GM21526 (cell line): ENCODE measurements around the gene COQ8B.
A peak's percentile ranks its signal among the peaks of the same experiment; 100 is the strongest.
"Not testable (repeated sequence)": the region's sequence is repeated elsewhere in the genome, so short reads cannot be mapped to it uniquely, and the experiment has no call there.

Experiments
- ATAC-seq: cut with Tn5 transposase; IDR thresholded peaks from one replicate; pipeline ENCODE4 v1.9.1; 2021; ENCODE audit warnings: moderate library complexity; ENCODE audit not compliant: unreplicated experiment, low FRiP score

COQ8B gene

GRCh38 chr19:40672573-40673299, 44.0 kb downstream of the COQ8B start:
- no peak for ATAC-seq

GRCh38 chr19:40672038-40672437, 44.6 kb downstream of the COQ8B start:
- no peak for ATAC-seq

GRCh38 chr19:40671404-40671803, 45.3 kb downstream of the COQ8B start:
- no peak for ATAC-seq

GRCh38 chr19:40668991-40669614, 47.6 kb downstream of the COQ8B start:
- no peak for ATAC-seq

- no peak for ATAC-seq
Measured at GRCh38 chr19:40667602-40668001, 49.1 kb downstream of the COQ8B start.

GRCh38 chr19:40666803-40667438, 49.8 kb downstream of the COQ8B start:
- no peak for ATAC-seq

- no peak for ATAC-seq
Measured at GRCh38 chr19:40663695-40664692, 52.7 kb downstream of the COQ8B start.

- peak; percentile 58 for ATAC-seq
Measured at GRCh38 chr19:40662925-40663694, 53.6 kb downstream of the COQ8B start.

- ATAC-seq, result no peak
Measured at GRCh38 chr19:40661616-40662015, 55.1 kb downstream of the COQ8B start.

GRCh38 chr19:40659566-40659965, 57.1 kb downstream of the COQ8B start:
- ATAC-seq, result no peak

- ATAC-seq, result no peak
Measured at GRCh38 chr19:40659116-40659515, 57.6 kb downstream of the COQ8B start.

GRCh38 chr19:40658031-40658430, 58.7 kb downstream of the COQ8B start:
- no peak for ATAC-seq

GRCh38 chr19:40655684-40656083, 61.0 kb downstream of the COQ8B start:
- not testable (repeated sequence) for ATAC-seq

GRCh38 chr19:40652303-40652702, 64.4 kb downstream of the COQ8B start:
- ATAC-seq, result not testable (repeated sequence)

GRCh38 chr19:40650749-40651305, 65.9 kb downstream of the COQ8B start:
- no peak for ATAC-seq

- not testable (repeated sequence) for ATAC-seq
Measured at GRCh38 chr19:40649903-40650675, 66.6 kb downstream of the COQ8B start.

- no peak for ATAC-seq
Measured at GRCh38 chr19:40646743-40647254, 69.9 kb downstream of the COQ8B start.

GRCh38 chr19:40642757-40643305, 73.9 kb downstream of the COQ8B start:
- no peak for ATAC-seq
